Measurements from ENCODE around the gene MIB1.

- no peak for TF ChIP-seq POLR2AphosphoS5 (IDR thresholded peaks at IDR 0.05; ENCODE audit: low read depth, low read length)
- no peak for TF ChIP-seq TCF12 (IDR thresholded peaks at IDR 0.05)
- TF ChIP-seq, protein P1, sequence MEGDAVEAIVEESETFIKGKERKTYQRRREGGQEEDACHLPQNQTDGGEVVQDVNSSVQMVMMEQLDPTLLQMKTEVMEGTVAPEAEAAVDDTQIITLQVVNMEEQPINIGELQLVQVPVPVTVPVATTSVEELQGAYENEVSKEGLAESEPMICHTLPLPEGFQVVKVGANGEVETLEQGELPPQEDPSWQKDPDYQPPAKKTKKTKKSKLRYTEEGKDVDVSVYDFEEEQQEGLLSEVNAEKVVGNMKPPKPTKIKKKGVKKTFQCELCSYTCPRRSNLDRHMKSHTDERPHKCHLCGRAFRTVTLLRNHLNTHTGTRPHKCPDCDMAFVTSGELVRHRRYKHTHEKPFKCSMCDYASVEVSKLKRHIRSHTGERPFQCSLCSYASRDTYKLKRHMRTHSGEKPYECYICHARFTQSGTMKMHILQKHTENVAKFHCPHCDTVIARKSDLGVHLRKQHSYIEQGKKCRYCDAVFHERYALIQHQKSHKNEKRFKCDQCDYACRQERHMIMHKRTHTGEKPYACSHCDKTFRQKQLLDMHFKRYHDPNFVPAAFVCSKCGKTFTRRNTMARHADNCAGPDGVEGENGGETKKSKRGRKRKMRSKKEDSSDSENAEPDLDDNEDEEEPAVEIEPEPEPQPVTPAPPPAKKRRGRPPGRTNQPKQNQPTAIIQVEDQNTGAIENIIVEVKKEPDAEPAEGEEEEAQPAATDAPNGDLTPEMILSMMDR (IDR thresholded peaks at IDR 0.05) = peak; percentile 37
Measured at GRCh38 chr18:21851327-21851961, 110.9 kb downstream of the MIB1 start.
